Right lobe of liver (tissue), 4 donors: ENCODE results near the gene MAGIX.

Experiments used
- POLR2A ChIP-seq: fragments of 450-650 bp; IDR thresholded peaks from one replicate; pipeline ENCODE4 v1.6.1; 2017; ENCODE audit warnings: antibody characterized with exemption, mild to moderate bottlenecking
- TF ChIP-seq, protein P1 (sequence below), 4 donors: fragments of 200-600 bp in 3 of 4; fragments of 450-650 bp in 1 of 4; IDR thresholded peaks; one replicate each; pipeline versions ENCODE4 v1.5.1 to v1.8.0; 2016 to 2022; ENCODE audit warnings: antibody characterized with exemption in 4 of 4, mild to moderate bottlenecking in 2 of 4
- donor health status: DM: no; HTN: no; CAD: no.
- donor health status: DM: no; HTN: no; CAD: no.
- donor health status: DM: no; HTN: yes; CAD: no.

DNA sequence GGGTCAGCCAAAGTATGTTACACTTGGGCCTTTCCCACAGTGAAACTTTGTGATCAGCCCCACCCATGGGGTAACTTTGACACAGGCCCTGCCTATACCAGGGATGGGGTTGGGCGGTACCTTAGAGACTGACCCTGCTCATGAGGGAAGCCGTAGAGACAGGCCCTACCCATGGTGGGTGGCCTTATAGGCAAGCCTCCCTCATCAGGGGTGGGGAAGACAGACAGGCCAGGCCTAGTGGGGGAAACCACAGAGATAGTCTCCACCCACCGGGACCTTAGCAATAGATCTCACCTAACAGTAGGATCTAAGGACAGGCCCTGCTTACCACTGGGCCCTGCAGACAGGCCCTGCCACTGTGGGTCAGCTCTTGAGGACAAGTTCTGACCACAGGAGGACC lies 16.0 kb downstream of the MAGIX start:
- TF ChIP-seq, protein P1, sequence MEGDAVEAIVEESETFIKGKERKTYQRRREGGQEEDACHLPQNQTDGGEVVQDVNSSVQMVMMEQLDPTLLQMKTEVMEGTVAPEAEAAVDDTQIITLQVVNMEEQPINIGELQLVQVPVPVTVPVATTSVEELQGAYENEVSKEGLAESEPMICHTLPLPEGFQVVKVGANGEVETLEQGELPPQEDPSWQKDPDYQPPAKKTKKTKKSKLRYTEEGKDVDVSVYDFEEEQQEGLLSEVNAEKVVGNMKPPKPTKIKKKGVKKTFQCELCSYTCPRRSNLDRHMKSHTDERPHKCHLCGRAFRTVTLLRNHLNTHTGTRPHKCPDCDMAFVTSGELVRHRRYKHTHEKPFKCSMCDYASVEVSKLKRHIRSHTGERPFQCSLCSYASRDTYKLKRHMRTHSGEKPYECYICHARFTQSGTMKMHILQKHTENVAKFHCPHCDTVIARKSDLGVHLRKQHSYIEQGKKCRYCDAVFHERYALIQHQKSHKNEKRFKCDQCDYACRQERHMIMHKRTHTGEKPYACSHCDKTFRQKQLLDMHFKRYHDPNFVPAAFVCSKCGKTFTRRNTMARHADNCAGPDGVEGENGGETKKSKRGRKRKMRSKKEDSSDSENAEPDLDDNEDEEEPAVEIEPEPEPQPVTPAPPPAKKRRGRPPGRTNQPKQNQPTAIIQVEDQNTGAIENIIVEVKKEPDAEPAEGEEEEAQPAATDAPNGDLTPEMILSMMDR (IDR thresholded peaks at IDR 0.05): no peak
- TF ChIP-seq POLR2A: no peak
